Stimulated activated CD8-positive, alpha-beta memory T cell treated with anti-CD3 and anti-CD28 coated beads, Interleukin-12 subunit alpha, Interleukin-12 subunit beta, amount 100 ng/mL, for 1 hour (primary cell): ENCODE measurements around the gene MYOC.
A peak's percentile ranks its signal among the peaks of the same experiment; 100 is the strongest.
"Not testable (repeated sequence)": the region's sequence is repeated elsewhere in the genome, so short reads cannot be mapped to it uniquely, and the experiment has no call there.

ENCODE experiments used
- DNase-seq: peaks from one replicate; pipeline ENCODE4 v3.0.0-alpha.2; 2020; ENCODE audit warnings: low read depth

Gene MYOC

GRCh38 chr1:171652234-171652822 is at the start of gene MYOC:
Gene MYOC (minus strand): TSS chr1:171652688. CDS start chr1:171652611, 77 bp downstream.
- DNase-seq, result no peak

GRCh38 chr1:171699531-171699930 is 47.0 kb upstream of the MYOC start:
- DNase-seq, result no peak

GRCh38 chr1:171695772-171696171 is 43.3 kb upstream of the MYOC start:
- not testable (repeated sequence) for DNase-seq

GRCh38 chr1:171693541-171693940 is 41.1 kb upstream of the MYOC start:
- not testable (repeated sequence) for DNase-seq

GRCh38 chr1:171683870-171684269 is 31.4 kb upstream of the MYOC start:
- DNase-seq, result no peak

- DNase-seq, result no peak
These were observed 27.9 kb upstream of the MYOC start for GRCh38 chr1:171680339-171680738.

- DNase-seq, result no peak
These were observed 24.3 kb upstream of the MYOC start for GRCh38 chr1:171676823-171677222.

- DNase-seq, result no peak
These were observed 22.2 kb upstream of the MYOC start for GRCh38 chr1:171674431-171675405.

GRCh38 chr1:171670739-171671138 is 18.3 kb upstream of the MYOC start:
- no peak for DNase-seq

- no peak for DNase-seq
These were observed 15.9 kb upstream of the MYOC start for GRCh38 chr1:171668372-171668771.

- no peak for DNase-seq
These were observed 13.8 kb upstream of the MYOC start for GRCh38 chr1:171666114-171666769.

- no peak for DNase-seq
These were observed 12.5 kb upstream of the MYOC start for GRCh38 chr1:171664976-171665375.

GRCh38 chr1:171663854-171664575 is 11.5 kb upstream of the MYOC start:
- DNase-seq, result no peak

- DNase-seq, result no peak
These were observed 10.8 kb upstream of the MYOC start for GRCh38 chr1:171663036-171663853.

- DNase-seq, result no peak
These were observed 8.7 kb upstream of the MYOC start for GRCh38 chr1:171661076-171661650.

GRCh38 chr1:171656206-171656605 is 3.7 kb upstream of the MYOC start:
- not testable (repeated sequence) for DNase-seq

GRCh38 chr1:171655746-171656116 is 3.2 kb upstream of the MYOC start:
- no peak for DNase-seq

- peak; percentile 34 for DNase-seq
These were observed 2.7 kb upstream of the MYOC start for GRCh38 chr1:171654942-171655745.

- no peak for DNase-seq
These were observed 1.9 kb upstream of the MYOC start for GRCh38 chr1:171654201-171654941.
